Esophagus muscularis mucosa (tissue), 3 donors: ENCODE measurements around the gene PEX11G.

Experiments used
- EP300 ChIP-seq: sonication (generic); formaldehyde crosslinking; IDR thresholded peaks from one replicate; pipeline ENCODE4 v1.6.1; 2017; ENCODE audit warnings: antibody characterized with exemption
- TF ChIP-seq, protein P1 (sequence below), 3 experiments: fragments of 200-600 bp in 2 of 3; fragments of 450-650 bp in 1 of 3; sonication (generic) in 2 of 3; IDR thresholded peaks; one replicate each; pipeline ENCODE4 v1.5.1; 2017 to 2019; ENCODE audit warnings: antibody characterized with exemption in 3 of 3, mild to moderate bottlenecking in 2 of 3, moderate library complexity in 1 of 3

DNA sequence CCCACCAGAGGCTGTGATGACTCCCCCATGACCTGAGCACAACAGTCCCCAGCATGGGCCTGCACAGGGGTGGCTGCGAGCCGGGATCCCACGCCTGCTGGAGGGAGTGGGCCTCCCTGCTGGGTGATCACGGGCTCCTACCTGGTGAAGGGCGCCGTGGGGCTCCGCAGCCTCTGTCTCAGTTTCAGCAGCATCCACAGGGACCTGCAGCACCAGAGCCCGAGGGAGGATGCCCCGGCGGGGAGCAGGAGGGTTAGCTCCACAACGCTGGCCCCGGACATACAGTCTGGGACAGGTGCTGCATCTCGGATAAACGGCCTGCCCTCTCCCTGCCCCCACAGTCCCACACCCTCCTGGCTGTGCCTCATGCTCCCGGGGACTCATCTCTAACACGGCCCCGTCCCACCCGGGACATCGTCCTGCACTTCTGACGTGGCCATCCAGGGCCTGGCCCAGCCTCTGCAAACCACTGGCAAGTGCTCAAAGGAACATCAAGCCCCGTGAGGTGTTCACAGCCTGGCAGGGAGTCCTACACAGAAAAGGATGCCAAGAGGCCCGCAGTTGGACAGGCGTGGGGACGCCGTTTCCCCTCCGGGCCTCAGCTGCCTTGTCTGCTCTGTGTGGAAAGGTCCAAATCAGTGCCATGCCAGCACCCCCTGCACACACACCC lies 10.5 kb downstream of the PEX11G start:
- TF ChIP-seq, protein P1, sequence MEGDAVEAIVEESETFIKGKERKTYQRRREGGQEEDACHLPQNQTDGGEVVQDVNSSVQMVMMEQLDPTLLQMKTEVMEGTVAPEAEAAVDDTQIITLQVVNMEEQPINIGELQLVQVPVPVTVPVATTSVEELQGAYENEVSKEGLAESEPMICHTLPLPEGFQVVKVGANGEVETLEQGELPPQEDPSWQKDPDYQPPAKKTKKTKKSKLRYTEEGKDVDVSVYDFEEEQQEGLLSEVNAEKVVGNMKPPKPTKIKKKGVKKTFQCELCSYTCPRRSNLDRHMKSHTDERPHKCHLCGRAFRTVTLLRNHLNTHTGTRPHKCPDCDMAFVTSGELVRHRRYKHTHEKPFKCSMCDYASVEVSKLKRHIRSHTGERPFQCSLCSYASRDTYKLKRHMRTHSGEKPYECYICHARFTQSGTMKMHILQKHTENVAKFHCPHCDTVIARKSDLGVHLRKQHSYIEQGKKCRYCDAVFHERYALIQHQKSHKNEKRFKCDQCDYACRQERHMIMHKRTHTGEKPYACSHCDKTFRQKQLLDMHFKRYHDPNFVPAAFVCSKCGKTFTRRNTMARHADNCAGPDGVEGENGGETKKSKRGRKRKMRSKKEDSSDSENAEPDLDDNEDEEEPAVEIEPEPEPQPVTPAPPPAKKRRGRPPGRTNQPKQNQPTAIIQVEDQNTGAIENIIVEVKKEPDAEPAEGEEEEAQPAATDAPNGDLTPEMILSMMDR (IDR thresholded peaks at IDR 0.05): no peak
- TF ChIP-seq EP300: no peak
